DMS79 (cell line): ENCODE results near the gene MID1.

Experiments used
- DNase-seq: peaks from one replicate; lab custom pipeline; 2025; lab: John Stamatoyannopoulos, UW

MID1 gene

DNA sequence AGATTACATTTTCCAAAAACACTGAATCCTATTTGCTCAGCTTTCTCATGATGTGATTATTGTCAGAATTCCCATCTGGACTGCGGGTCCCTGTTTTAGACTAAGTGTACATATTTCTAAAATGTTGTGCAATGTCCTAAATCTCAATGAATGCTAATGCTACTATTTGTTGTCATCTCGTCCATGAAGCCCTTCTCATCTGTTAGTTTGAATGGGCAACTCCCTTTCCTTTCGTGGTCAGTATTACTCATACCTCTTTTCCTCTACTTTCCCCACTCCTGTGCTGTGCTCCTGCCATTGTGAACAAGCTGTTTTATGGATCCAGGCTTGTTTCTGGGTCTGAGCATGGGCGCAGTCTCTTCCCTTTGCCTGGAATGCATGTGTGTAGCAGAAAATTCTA, 91.0 kb downstream of the MID1 start:
- DNase-seq, result no peak

DNA sequence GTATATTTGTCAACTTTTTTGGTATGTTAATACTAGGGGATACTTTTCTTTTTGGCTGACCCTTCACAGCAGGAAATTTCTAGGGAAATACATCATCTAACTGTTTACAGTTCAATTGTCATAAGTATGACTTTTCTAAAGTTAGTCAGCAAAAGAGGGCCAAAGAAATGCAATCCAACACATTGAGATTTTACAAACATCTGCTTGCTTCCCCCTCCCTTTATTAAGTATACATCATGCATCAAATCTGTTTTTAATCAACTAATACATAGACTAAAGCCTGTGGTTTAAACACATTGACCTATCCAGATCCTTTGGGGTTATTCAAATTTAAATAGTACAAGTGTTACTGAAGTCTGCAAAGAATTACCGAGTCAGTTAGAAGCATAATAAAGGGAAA, 93.9 kb downstream of the MID1 start:
- no peak for DNase-seq

DNA sequence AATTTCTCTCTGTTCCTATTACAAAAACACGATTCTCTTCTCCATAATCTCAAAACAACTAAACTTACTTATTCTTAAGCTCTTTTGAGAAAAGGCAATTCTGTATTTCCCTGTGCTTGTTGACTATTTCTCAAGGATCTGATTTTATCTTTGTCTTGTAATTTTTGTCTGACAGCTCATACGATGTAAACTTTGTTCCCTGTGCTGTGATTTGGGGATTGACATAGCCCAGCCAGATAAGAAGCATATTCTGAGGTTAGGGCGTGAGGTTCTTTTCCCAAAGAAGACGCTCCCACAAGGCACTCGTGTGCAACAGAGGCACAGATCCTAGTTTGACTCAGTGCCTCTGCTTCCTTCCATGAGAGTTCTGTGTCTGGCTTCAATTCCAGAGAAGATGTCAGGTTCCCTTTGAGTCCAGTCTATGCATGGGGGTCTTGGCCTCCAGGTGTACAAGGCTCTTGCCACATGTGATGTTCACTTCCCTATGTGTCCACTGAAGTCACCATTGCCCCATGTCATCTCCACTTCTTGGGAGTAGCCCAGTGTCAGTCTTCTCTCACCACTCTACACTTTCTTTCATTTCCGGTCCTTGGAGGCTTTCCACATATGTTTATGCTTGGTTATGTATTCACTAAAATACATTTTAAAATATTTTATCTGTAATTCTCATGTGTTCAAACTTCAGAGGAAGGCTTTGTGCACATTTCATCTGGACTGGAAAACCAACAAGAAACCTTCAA, 94.8 kb downstream of the MID1 start:
- no peak for DNase-seq

DNA sequence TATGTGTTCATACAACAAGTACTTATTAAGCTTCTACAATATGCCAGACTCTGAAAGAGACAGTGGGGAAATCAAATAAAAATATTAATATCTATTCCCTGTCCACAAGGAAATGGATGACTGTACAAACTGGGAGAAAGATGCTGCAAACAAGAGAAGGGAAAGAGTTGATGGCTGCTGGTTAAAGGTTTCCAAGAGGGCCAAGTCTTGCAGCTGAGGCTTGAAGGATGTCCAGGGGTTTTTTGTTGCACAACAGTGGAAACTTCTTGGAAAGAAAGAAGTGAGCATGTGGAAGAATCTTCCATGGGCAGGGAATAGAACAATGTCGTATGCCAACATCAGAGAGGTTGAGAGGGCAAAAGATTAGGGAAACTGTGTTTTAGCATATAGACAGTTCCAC, 95.8 kb downstream of the MID1 start:
- DNase-seq, result no peak

DNA sequence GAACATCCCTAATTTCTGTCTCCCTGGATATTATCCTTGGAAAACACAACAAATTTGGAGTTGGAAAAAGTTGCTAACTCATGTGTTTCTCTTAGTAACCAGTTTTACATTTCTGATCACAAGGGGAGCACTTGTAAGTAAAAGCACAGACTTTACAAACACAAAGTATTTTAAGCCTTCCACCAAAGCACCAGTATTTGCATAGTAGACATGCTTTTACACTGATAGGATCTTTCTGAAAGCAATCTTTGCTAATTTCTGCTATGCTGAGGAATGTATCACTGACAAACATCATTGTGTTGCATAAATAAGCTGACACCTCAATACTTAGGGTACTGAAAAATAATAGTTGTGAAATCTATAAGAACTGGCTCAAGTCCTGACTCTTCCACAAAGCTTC, 100.6 kb downstream of the MID1 start:
- DNase-seq, result no peak

DNA sequence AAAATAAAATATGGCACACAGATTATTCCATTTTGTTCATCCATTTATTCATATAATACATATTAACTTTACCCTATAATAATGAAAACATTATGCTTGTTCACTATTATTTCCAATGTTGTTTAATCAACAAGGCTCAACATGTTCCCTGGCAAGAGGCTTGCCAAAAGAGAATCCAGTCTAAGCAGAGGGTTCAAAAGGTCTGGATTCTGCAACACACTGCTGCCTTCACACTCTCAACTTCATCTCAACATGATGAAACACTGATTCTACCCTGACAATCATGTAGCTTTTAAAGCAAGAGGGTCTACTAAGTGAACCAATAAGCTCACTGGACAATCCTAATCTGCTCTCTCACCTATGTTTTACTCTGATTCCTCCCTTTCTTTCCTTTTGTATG, 101.1 kb downstream of the MID1 start:
- no peak for DNase-seq

DNA sequence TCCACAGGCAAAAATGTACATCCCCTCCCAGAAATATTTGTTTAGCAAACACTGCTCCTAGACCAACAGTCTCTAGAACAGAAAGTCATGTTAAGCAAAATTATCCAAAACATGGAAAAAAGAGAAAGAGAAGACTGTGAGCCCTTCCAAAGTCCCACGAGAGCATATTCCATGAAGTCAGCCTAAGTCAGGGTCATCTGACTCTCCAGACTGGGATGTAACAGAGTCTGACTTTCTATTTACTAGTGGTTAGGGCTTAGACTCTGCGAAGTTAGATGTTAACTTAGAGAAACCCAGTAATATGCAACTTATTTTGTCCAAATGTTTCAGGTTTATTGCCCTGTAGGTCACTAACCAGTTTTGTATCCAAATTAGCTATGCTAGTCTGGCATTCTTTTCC, 102.3 kb downstream of the MID1 start:
- DNase-seq, result no peak

DNA sequence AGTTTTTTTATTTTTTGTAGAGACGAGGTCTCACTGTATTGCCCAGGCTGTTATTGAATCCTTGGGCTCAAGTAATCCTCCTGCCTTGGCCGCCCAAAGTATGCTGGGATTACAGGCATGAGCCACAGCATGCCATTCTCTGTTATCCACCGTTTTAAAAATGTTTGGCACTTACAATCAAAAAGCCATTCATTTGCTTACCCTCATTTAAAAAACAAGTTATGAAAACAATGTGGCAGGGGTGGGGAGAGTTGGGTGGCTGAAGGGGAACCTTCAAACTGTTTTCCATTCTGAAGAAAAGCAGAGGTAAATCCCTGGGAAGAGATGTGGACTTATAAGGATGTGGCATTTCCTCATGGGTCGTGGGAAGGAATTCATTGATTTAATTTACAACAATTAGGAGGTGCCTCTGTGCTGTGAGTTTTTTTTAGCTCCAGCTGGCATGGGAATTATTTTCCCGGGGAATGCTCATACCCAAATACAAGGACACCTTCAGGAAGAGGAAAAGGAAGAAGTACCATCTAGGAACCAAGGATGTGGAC, 103.5 kb downstream of the MID1 start:
- no peak for DNase-seq

DNA sequence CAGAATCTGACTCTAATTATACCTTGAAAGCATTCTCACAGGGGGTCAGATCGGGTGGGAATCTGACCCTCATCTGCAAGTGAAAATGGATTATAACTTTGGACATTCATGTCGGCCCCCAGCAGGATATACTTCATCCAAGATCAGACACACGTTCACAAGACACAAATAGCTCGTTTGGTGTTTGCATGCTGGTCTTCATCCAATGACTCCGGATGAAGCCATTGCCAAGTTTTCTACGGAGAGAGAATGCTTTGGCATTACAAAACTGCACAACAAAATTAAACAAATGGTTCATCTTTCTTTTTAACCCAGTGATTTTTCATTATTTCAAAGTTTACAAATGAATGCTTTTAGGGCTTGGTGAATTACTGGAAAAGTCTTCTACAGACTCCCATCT, 105.5 kb downstream of the MID1 start:
- no peak for DNase-seq

DNA sequence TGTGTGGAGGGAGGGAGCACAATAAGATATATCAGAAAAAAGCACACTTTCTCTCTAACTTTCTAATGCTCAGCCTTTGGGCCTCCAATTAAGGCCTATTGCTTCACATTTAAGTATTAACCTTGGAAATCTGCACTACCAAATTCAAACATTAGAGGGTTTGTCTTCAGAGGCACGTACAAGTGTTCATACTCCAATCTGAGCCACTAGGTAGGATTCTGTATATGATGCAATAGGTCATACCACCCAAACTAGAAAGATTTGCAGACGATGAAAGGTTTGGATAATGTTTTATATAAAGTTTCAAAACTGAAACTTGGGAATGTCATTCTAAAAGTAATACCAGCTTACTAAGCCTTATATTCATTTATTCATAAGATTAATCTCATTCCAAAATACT, 106.4 kb downstream of the MID1 start:
- DNase-seq, result no peak

DNA sequence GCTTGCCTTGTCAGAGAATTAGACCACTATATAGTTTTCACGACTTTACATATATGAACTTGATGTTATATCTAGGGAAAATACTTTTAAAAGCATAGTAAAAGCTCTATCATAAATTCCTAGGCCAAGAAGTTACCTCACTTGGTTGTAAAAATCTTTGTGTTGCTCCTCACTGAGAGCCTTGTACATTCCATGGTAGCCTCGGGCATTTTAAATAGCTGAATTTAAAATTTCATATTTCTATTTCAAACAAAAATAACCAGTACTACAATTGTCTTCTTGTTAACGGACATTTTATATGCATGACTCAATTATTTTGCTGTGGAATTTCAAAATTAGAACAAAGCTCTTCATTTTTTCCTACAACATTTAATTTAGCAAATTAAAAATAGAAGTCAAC, 107.6 kb downstream of the MID1 start:
- no peak for DNase-seq

DNA sequence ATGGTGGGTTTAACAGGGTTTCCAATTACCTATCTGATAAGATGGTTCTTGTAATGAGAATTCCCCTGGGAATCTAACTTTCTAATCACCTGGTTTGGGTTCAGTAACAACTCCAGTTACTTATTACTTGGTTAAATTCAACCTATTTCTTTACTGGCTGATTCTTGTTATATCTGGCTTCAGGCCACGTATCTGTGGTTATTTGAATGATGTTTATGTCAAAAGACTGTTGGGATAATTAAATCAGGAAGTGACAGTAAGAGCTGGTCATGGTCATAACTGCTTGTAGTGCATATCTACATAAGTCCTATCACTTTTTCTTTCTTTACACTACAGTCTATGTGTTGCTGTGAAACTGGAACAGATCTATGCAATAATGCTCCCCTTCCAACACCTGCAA, 108.1 kb downstream of the MID1 start:
- DNase-seq, result no peak

DNA sequence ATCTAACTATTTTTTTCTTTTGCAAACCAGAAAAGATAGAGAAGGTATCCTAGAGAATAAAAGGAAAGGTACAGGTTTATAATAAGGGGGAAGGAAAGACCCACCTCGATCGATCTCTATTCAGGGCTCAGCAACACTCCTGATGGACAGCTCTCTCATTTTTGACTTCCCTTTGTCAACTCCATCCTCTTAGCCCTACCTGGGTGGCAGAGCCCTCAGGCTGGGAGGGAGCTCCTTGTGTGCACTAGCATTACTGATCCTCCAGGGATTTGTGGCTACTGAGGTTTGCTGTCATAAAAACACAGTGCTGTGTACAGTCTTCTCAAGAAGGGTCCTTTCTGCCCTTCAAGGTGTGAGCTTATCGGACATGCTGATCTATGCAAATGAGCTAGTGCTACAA, 111.0 kb downstream of the MID1 start:
- DNase-seq, result no peak

DNA sequence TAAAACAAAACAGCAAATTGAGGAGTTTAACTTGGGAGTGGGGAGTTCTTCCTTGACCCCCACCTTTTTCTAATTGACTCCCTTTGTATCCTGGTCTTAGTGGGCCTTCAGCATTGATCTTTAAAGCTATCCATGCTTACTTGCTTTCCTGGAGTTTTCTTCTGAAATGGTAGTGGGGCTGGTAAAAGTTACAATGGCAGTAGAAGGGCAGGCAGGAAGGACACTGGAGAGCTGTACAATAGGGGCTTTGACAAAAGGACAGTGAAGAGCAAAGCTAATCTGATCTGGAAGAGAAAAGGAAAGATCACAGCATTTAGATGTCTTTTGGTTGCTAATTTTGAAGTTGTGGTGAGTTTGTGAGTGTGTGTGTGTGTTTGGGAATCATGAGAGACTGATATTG, 111.5 kb downstream of the MID1 start:
- DNase-seq, result no peak

DNA sequence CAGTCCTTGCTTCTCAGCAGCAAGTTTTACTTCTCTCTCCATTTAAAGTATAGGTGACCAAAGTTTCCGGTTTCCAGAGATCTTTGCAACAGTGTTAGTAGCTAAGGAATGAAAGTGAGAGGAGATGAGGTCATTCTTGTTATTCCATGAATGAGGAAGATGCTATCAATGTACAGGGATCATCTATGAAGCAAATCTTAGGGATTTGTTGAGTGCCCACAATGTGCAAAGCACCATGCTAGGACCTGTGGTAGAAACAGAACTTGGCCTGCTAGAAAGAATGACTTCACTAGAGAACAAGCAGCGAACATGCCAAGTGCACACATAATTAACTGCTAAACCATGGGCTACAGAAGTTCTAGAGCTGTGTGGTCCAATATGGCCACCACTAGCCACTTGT, 112.5 kb downstream of the MID1 start:
- no peak for DNase-seq

DNA sequence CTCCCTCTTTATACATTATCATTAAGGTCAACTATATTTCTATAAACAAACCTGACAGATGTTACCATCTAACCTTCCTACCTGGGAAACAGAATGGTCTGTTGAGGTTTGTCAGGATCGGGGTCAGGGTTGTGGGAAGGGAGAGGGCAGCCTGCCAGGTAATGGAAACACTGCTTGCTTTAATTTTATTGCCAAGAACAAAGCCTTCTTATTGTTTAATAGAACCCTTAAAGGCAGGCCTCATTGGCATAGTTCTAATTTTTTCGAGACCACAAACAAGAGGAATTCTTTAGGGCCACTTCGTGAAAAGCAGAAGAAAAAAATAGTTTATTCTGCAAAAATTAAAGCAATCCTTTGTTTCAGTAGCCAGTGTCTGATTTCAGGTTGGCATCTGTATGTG, 113.2 kb downstream of the MID1 start:
- no peak for DNase-seq

DNA sequence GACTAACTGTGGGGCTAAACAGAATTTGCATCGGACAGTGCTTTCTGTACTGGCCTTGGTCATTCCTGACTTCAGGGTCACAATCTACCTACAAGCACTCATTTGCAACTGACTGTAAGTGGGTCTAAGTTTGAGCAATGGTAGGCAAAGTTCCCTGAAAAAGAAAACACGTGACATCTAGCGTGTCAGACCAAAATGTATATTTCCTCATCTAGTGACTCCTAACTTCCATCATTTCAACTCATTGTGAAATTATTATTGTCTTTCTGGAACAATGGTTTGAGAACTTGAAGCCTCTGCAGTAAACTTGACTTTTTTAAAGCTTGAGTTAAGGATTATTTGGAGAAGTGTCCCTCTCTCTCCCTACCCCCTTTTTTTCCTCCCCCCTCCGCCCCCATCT, 113.6 kb downstream of the MID1 start:
- DNase-seq, result no peak

DNA sequence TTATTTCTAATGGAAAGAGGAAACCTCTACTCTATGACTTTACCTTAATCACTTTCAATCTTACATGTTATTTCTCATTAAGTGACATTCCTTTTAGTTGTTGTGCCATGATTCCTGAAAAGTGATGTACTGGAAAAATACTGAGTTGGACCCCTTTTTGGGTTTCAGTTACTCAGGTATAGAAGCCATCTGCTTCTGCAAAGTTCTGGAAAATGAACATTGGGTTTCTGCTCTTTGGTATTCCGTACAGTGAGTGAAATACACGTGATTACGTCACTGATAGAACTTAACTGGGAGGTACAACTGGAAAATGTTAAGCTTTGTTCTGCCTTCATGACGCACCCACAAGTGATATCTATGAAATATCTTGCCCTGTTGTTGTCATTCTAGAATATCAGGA, 114.7 kb downstream of the MID1 start:
- DNase-seq, result no peak

DNA sequence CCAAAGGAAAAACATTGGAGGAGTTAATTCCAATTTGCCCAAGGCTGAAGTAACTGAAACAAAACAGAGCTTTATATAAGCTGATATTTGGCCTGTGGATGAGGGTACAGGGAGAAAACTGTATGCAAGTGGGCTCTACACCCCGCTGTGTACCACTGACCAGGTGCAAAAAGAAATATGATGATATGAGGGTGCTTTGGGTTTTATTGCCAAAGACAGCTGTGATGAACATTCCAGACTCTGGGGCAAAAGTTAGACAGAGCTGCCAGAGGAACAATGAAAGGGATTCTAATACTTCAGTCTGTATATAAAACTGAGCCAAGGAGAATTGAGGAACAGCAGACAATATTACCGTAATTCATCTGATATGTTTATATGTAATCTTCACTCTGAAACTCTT, 117.4 kb downstream of the MID1 start:
- no peak for DNase-seq

DNA sequence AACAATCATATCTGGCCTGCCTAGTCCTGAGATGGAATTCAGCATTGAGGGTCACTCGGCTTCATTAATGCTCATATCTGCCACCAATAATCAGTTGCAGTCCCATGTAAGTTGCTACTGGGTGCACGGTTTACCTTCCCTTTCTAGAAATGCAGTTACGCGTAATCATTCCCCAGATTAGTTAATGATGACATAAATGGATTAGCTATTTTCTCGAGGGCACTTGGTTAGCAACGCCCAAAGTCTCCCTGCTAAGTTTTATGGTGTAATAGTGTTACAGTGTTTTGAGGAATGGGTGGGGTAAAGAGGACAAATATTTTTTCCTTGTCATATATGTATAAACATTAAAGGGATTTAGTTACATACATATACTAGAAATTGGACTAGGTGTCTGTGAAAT, 118.8 kb downstream of the MID1 start:
- DNase-seq, result no peak

DNA sequence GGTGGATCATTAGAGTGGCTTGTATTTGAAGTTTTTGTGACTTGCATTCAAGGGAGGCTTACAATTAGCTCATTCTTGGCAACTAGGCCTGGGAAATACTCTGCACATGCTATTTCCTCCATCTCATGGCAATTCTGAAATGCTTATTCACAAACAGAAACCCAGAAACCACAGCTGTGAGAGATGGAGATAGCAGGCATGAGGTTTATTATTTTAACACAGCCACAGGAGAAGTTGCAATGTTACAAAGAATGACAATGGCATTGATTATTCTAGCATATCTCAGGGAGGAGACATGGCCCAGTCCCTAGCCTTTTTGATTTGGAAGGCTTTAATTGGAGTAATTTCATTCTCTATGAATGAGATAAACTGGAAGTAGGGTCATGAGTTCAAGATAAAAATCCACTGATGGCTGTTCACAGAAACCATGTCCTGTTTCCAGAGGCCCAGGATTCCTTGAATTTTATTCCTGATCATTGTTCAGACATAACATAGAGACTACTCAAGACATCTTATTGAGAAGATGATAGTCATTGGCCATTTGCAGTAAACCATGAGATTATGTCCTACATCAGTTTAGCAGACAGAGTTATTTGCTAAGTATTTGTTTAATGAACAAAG, 123.9 kb downstream of the MID1 start:
- DNase-seq, result no peak

DNA sequence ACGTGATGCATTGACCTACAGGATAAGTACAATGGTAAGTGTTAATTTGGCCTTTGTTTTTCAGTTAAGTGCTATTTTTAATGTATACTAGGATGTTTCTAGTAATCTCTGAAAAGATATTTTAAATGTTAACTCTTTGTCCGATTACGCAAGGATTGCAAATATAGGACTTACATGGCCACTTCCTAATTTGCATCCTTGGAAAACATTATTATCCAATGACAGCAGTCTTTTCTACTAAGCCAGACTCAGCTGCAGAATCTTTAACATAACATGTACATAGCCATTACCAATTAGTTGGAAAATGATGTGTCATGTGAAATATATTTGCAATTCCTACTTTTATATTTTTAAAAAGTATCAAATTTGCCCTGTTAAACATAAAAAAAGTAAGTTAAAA, 124.7 kb downstream of the MID1 start:
- no peak for DNase-seq

DNA sequence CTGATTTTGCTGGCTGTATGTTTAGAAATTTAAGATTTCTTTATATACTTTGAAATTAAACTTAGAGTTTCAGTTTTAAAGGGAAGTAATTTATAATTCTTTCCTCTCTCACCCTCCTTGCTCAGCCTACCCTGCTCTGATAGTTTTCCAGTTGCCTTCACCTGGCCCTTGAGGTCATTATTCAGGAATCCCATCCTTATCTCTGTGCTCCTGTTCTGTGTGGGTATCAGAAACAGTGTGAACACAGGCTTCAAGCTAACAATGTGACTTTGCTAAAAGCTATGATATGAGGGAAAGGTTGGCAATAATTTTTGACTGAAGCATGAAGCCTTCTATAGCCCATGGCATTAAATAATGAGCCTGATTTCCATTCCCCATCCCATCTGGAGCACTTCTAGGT, 128.1 kb downstream of the MID1 start:
- no peak for DNase-seq

DNA sequence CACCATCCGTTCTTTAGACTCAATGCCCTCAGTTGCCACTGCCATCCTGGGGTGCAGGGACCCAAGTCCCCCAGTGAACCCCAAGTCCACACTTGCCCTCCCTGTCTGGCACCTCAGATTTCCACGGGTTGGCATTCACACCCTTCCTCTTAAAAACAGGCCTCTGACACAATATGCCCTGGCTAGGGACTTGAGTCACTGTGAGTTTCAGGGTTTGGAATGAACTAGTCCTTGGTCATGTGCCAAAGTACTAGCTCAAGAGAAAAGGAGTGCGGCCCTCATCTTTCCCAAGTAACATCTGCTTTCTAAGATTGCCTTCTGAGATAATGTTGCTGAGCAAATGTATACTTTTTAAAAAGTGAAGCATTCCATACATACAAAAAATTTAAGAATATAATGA, 134.0 kb downstream of the MID1 start:
- DNase-seq, result no peak
